GM12878 (cell line): ENCODE results near the gene ST7.

Source experiments
- CBX5 ChIP-seq: sonication (generic); IDR thresholded peaks from 2 replicates; pipeline ENCODE4 v1.6.1; 2016; ENCODE audit warnings: low read depth, moderate library complexity, mild to moderate bottlenecking, inconsistent platforms
- EZH2 ChIP-seq: IDR thresholded peaks from 2 replicates; pipeline ENCODE4 v1.6.1; 2012; ENCODE audit warnings: low read depth, mild to moderate bottlenecking, control low read depth, inconsistent platforms, low read length, borderline replicate concordance; ENCODE audit not compliant: control insufficient read depth
- HDAC2 ChIP-seq: fragments of 200-600 bp; sonication (generic); IDR thresholded peaks from 2 replicates; pipeline ENCODE4 v1.6.1; 2017
- POU2F2 ChIP-seq: IDR thresholded peaks from 3 replicates; pipeline ENCODE4 v1.6.1; 2011; ENCODE audit warnings: low read depth, mild to moderate bottlenecking, low read length, borderline replicate concordance
- ZNF384 ChIP-seq: IDR thresholded peaks from 2 replicates; pipeline ENCODE4 v1.6.1; 2012; ENCODE audit warnings: low read depth, mild to moderate bottlenecking, low read length, improper control_type of control experiment, borderline replicate concordance
- TF ChIP-seq, protein P1 (sequence below), 3 experiments: IDR thresholded peaks in 2 of 3; conservative IDR thresholded peaks in 1 of 3; 2 replicates each; pipeline ENCODE4 v1.5.1; 2011; ENCODE audit warnings: low read depth in 3 of 3, low read length in 3 of 3, mild to moderate bottlenecking in 3 of 3, control low read depth in 2 of 3, moderate library complexity in 2 of 3, inconsistent platforms in 1 of 3, mixed read lengths in 1 of 3; ENCODE audit not compliant: control insufficient read depth in 2 of 3, insufficient read depth in 1 of 3; ENCODE audit errors: extremely low read depth in 1 of 3

DNA sequence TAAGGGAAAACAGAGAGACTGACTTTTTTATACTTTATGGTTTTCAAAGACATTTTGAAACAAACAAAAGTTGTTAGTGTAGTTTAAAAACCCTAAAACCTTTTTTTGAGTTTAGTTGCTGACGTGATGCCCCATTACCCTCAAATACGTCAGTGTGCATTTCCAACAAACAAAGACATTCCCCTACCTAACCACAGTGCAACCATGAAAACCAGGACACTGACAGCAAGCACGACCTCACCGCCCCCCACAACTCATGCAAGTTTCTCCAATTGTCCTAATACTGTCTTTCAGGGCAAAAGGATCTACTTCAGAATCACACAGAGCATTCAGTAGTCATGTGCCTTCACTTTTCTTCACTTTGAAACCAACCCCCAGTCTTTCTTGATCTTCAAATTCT, 294.5 kb downstream of the ST7 start:
- TF ChIP-seq ZNF384 (no peak), CBX5 (no peak), EZH2 (no peak), POU2F2 (no peak), HDAC2 (no peak)
- TF ChIP-seq, protein P1, sequence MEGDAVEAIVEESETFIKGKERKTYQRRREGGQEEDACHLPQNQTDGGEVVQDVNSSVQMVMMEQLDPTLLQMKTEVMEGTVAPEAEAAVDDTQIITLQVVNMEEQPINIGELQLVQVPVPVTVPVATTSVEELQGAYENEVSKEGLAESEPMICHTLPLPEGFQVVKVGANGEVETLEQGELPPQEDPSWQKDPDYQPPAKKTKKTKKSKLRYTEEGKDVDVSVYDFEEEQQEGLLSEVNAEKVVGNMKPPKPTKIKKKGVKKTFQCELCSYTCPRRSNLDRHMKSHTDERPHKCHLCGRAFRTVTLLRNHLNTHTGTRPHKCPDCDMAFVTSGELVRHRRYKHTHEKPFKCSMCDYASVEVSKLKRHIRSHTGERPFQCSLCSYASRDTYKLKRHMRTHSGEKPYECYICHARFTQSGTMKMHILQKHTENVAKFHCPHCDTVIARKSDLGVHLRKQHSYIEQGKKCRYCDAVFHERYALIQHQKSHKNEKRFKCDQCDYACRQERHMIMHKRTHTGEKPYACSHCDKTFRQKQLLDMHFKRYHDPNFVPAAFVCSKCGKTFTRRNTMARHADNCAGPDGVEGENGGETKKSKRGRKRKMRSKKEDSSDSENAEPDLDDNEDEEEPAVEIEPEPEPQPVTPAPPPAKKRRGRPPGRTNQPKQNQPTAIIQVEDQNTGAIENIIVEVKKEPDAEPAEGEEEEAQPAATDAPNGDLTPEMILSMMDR (IDR thresholded peaks at IDR 0.05 in 2 of 3, conservative IDR thresholded peaks at IDR 0.05 in 1 of 3; ENCODE audit: control insufficient read depth in 2 of 3, extremely low read depth in 1 of 3, insufficient read depth in 1 of 3, low read depth in 3 of 3, low read length in 3 of 3), result no peak
